COLO829 (cell line): ENCODE measurements around the gene FRMD8.

Experiments used
- DNase-seq: peaks from one replicate; pipeline ENCODE4 v3.0.0; 2012; ENCODE audit warnings: low spot score

FRMD8 gene

GRCh38 chr11:65425105-65425970, 38.9 kb downstream of the FRMD8 start:
- no peak for DNase-seq

GRCh38 chr11:65425971-65426838, 39.8 kb downstream of the FRMD8 start:
- DNase-seq, result no peak

DNA sequence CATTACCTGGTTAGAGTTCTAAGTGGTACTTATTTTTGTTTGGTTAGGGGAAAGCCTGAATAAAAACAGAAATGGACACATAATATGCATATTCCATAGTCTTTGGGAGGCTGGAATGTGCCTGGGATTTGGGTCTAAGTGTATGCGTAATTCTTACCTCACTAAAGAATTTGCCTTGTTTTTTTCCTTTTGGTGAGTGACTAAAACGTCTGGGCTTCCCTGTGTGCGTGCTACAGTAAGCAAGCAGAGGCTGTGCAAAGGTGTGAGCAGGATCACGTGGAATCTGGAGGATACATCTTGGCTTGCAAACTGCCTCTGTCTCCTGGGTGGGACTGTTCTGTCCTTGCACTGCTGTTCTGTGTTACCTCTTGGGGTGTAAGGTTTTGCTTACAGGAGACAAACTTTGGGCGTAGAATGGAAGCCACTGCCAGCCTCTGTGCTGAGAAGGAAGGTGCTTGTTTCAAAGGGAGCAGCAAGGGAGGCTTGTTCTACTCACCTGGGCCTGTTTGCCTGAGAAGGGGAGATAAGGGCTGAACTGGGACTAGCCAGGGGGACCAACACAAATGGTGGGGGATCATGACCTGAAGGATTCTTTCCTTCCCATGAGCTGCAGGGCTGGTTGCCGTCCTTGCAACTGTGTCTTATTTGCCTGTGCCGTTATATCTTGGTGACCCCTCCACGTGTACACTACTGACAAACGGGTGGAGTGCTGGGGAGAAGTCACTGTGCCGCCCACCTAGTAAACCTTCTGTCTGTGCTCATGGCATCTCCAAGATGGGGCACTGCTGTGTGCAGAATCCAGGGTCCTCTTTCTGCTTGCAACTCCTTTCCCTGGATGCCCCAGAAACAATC, 40.6 kb downstream of the FRMD8 start:
- DNase-seq, result no peak

- DNase-seq, result no peak
These were observed 41.5 kb downstream of the FRMD8 start for GRCh38 chr11:65427691-65428577.

GRCh38 chr11:65428578-65429067, 42.2 kb downstream of the FRMD8 start:
- DNase-seq, result no peak

DNA sequence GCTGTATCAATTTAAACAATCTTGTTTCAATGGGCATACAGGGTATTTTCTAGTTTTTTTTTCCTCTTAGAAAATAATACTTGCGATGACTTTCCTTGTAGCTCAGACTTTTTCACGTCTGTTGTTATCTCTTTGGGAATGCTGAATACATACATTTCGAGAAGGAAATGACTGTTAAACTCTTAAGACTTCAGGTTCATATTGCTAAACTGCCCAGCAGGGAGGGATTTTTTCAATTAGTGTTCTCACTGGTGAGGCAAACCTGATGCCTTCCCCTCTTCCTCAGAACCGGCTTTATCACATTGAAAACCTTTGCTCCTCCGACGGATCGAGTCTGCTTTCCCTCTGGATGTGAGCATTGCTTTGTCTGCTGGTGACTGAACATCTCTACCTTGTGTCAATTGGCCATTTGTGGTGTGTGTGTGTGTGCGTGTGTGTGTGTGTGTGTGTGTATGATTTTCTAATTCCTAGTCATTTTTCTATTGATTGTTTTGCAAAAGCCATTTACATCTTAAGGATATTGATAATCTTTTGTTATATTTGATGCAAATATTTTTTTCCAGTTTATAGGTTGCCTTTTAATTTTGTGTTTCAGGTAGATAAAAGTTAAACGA, 42.7 kb downstream of the FRMD8 start:
- no peak for DNase-seq

GRCh38 chr11:65429724-65430405, 43.4 kb downstream of the FRMD8 start:
- no peak for DNase-seq

DNA sequence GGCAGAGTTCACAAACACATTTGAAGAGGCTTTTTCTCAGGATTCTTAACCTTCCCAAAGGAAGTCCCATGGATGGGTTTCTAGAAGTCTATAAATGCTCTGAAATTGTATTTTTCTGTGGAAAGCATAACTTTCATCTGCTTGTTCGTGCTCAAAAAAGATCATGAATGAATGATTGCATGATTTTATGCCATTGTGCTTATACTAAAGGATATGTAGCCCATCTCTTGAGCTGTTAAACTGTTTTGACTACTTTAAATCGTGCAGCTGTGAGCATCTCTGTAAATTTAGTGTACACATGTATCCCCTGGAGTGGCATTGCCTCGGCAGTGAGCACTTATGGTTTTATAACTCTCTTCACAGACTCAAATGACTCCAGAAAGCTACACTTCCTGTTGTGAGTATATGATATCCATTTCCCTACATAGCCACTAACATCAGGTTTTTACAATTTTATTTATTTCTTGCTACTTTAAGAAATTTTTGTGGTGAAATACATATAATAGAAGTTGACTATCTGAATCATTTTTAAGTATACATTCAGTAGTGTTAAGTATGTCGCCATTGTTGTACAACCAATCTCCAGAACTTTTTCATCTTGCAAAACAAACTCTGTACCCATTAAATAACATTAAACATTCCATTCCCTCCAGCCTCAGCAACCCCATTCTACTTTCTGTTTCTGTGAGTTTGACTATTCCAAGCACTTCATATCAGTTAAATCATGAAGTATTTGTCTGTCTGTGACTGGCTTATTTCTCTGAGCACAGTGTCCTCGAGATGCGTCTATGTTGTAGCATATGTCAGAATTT, 44.2 kb downstream of the FRMD8 start:
- no peak for DNase-seq

DNA sequence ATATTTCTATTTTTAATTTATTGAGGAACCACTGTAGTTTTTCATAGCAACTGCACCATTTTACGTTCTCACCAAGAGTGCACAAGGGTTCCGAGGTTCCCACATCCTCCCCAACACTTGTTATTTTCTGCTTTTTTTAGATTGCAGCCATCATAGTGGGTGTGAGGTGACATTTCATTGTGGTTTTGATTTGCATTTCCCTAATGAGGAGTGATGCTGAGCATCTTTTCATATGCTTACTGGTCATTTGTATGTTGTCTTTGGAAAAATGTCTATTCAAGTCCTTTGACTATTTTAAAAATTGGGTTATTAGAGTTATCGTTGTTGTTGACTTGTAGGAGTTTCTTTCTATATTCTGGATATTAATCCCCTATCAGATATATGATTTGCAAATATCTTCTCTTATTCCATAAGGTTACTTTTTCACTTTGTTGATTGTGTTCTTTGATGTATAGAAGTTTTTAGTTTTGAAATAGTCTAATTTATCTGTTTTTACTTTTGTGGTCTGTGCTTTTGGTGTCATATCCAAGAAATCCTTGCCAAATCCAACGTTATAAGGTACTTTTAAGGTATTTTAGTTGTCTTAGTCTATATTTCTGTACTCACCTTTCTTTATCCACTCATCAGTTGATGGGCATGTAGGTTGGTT, 45.1 kb downstream of the FRMD8 start:
- DNase-seq, result no peak

GRCh38 chr11:65432100-65432650, 45.7 kb downstream of the FRMD8 start:
- no peak for DNase-seq

DNA sequence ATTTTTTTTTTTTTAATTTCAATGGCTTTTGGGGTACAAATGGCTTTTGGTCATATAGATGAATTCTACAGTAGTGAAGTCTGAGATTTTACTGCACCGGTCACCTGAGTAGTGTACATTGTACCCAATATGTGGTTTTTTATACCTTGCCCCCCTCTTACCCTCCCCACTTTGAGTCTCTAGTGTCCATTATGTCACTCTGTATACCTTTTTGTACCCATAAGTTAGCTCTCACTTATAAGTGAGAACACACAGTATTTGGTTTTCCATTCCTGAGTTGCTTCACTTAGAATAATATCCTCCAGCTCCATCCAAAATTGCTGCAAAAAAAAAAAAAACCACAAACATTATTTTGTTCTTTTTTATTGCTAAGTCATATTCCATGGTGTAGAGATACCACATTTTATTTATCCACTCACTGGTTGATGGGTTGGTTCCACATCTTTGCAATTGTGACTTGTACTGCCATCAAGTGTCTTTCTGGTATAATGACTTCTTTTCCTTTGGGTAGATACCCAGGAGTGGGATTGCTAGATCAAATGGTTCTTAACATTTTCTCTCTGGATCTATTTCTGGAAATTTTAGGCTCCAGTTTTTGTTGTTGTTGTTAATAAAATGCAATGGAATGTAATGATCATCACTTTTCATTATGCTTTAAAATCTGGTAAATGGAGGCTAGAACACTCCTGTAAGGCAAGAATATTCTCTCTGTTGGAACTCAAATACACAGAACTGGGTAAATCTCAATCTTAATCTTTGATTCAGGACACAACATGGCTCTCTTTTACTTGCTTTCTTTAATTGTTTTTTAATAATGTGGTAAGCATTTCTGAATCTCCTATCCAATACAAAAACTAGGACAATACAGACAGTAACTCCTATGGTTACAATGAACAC, 46.5 kb downstream of the FRMD8 start:
- DNase-seq, result no peak

DNA sequence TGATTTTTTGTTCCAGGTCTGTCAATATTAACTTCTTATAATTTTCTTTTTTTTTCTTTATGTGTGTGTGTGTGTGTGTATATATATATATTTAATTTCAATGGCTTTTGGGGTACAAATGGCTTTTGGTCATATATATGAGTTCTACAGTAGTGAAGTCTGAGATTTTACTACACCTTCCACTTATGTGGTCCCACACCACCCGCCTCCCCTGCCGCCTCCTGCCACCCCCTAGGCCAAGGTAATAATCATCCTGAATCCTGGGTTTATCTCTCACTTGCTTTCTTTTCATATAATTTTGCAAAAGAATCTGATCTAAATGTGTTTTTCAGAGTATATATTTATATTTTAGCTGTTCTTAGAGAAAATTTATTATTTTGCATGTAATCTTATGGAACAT, 47.2 kb downstream of the FRMD8 start:
- no peak for DNase-seq

DNA sequence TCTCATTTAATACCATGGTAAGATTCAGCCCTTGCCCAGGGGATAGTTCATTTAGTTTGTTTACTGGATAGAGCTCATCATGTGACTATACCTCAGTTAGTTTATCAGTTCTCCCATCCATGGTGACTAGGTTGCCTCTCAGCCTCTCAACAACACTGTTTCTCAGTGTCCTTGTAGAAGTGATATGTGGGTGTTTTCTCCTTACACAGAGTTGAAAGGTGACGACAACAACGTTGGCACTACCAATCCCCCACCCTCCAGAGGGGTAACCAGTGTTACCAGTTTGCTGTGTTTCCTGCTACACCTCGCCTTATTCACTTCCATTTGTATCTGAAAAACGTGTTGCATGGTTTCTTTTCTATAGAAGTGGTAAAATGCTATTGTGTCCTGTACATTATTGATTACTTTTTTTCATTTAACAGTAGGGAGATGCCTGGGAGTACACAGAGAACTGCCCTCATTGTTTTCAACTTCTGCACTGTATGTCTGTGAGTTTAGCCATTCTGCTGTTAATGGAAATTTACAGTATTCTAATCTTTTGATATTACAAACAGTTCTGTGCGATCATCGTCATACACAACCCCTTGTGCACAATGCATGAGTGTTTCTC, 47.7 kb downstream of the FRMD8 start:
- no peak for DNase-seq

DNA sequence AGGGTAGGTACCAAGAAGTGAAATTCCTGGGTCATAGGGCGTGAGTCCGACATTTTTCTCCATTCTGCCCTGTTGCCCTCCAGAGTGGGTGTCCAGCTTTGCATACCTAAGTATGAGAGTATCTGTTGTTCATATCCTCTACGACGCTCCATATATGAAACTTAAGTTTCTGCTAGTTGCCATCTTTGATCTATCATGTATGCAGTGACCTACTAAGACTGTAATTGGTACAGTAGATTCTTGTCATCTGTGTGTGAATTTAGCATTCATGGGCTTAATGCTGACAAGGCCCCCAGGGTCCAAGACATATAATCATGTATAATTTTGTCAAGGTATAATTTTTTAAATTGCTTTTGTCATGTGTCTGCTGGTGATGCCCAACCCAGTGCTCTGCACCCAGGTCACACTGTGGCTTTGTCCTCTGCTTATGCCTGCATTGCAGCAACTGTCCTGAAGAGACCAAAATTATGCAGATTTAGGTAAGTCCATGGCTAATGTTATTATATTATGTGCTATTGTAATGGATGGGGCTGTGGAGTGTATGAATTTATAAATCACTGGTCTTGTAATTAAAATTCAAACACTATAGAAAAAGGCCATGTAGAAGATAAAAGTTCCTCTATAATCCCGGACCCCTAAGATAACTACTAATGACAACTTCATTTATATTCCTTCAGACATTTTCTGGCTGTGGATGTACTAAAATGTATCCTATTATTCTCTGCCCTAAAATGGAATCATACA, 48.4 kb downstream of the FRMD8 start:
- DNase-seq, result no peak

DNA sequence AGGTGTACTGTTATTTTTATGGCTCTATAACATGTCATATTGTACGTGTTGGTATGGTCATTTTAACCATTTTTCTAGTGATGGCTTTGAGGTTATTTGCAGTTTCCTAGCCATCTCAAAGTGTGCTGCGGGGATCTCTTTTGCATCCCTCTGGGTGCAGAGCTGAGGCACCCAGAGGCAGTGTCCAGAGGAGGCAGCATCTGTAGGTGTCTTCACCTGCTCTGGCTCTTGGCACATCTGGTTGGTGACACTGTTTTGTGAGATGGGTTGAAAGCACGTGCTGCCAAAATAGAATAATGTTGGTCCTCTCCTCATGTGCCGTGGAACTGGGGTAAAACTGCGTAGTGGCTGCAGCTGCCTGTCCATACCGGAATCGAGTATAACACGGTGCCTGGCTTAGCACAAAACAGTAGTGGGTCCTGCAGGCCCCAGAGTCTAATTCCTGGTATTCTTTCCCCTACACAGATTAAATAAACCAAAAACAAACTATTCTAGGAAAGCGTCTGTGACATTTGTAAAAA, 49.0 kb downstream of the FRMD8 start:
- DNase-seq, result no peak

DNA sequence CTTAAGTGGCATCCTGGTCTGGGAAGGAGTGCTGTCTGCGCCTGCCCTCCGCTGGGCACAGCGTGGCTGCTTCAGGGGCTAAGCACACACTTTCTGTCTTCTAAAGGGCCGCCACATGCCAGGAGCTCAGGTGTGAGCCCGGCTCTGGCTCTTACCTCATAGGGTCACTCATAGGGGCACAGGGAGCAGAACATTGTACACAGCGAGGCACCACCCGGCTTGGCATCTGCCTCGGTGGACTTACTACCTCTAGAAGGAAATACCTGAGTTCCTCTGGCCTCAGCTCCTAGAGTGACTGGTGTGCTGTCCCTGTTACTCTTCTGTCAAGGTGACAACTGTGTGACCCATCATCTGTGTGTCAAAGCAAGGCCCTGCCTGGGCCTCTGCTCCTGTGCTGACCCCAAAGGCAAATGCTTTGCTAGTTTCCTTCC, 49.6 kb downstream of the FRMD8 start:
- DNase-seq, result no peak
